Measurements from ENCODE around the gene RBPJ. TPM values are rescaled to one million over a fixed set of nuclear protein-coding genes. Genes with fewer than 3 reads are reported as not detected.

The RBPJ gene
- total and polyA plus RNA-seq, 2 of the 8 experiments (the other 6 are each of a cell fraction or from before 2014, with no cell fraction given), result 65.5 to 217 TPM

DNA sequence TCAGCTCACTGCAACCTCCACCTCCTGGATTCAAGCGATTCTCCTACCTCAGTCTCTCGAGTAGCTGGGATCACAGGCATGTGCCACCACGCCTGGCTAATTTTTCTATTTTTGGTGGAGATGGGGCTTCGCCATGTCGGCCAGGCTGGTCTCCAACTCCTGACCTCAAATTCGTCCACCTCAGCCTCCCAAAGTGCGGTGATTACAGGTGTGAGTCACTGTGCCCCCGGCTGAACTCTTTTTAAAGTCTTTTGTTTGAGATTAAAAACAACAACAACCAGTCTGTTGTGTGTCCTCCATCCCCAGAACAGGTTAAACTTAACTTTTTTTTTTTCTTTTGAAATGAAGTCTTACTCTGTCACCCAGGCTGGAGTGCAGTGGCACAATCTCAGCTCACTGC, 36.3 kb upstream of the RBPJ start (continued):
- TF ChIP-seq TAF7 (optimal IDR thresholded peaks at IDR 0.05; ENCODE audit: borderline replicate concordance, low read depth, low read length), result no peak
- TF ChIP-seq EP300 (IDR thresholded peaks at IDR 0.05; ENCODE audit: borderline replicate concordance in 1 of 2, low read depth in 2 of 2, low read length in 2 of 2), result no peak
- TF ChIP-seq BRCA1 (IDR thresholded peaks at IDR 0.05; ENCODE audit: low read depth, low read length), result no peak
- TF ChIP-seq RBBP5 (IDR thresholded peaks at IDR 0.05; ENCODE audit: borderline replicate concordance, low read depth, low read length), result no peak

Data from H1 (cell line).